CD4-positive, CD25-positive, alpha-beta regulatory T cell (primary cell): Measurements from ENCODE around the gene CCHCR1. TPM values are rescaled to one million over a fixed set of nuclear protein-coding genes. Genes with fewer than 3 reads are reported as not detected.
"Not testable (repeated sequence)": the region's sequence is repeated elsewhere in the genome, so short reads cannot be mapped to it uniquely, and the experiment has no call there.

Experiments
- ATAC-seq, 2 donors: fragments of 150-1000 bp; cut with Tn5 transposase; one replicate each; pipeline ENCODE4 v1.10.0; 2021; ENCODE audit warnings: low read depth in 2 of 2, moderate number of reproducible peaks in 2 of 2, moderate library complexity in 1 of 2
- DNase-seq, 3 donors: peaks; one replicate each; pipeline versions ENCODE4 v3.0.0 to v3.0.0-alpha.2; 2012 to 2022; ENCODE audit warnings: mixed read lengths in 1 of 3
- H3K27ac ChIP-seq: one replicate; pipeline ENCODE4 v1.7.0; 2013; ENCODE audit warnings: mild to moderate bottlenecking, low read length; ENCODE audit not compliant: insufficient read depth, poor library complexity, severe bottlenecking
- H3K27me3 ChIP-seq: one replicate; pipeline ENCODE4 v1.7.0; 2013; ENCODE audit warnings: low read length; ENCODE audit not compliant: control insufficient read depth, insufficient read depth
- H3K36me3 ChIP-seq: one replicate; pipeline ENCODE4 v1.7.0; 2013; ENCODE audit warnings: mild to moderate bottlenecking, low read length, moderate library complexity; ENCODE audit not compliant: control insufficient read depth, insufficient read depth
- H3K4me1 ChIP-seq: 2 replicates; pipeline ENCODE4 v1.7.0; 2013; ENCODE audit warnings: mild to moderate bottlenecking, low read length; ENCODE audit not compliant: insufficient read depth, control insufficient read depth, poor library complexity, severe bottlenecking
- H3K4me3 ChIP-seq: one replicate; pipeline ENCODE4 v1.7.0; 2013; ENCODE audit warnings: low read depth, mild to moderate bottlenecking, low read length, moderate library complexity
- H3K9me3 ChIP-seq, 2 experiments: 1 replicate in 1 of 2; 2 replicates in 1 of 2; pipeline ENCODE4 v1.7.0; 2013; ENCODE audit warnings: low read length in 2 of 2, mild to moderate bottlenecking in 1 of 2, moderate library complexity in 1 of 2; ENCODE audit not compliant: control insufficient read depth in 2 of 2
- H3K27ac Mint-ChIP-seq, 3 donors: one replicate each; pipeline ENCODE4 v1.8.0; 2020 to 2022; ENCODE audit warnings: mild to moderate bottlenecking in 3 of 3, mixed read lengths in 3 of 3, moderate library complexity in 2 of 3
- H3K27me3 Mint-ChIP-seq: one replicate; pipeline ENCODE4 v1.8.0; 2022; ENCODE audit warnings: mild to moderate bottlenecking, mixed read lengths
- H3K36me3 Mint-ChIP-seq: one replicate; pipeline ENCODE4 v1.8.0; 2020; ENCODE audit warnings: mixed read lengths
- H3K4me1 Mint-ChIP-seq, 4 donors: one replicate each; pipeline ENCODE4 v1.8.0; 2020 to 2022; ENCODE audit warnings: mixed read lengths in 4 of 4, mild to moderate bottlenecking in 1 of 4
- H3K4me3 Mint-ChIP-seq, 4 donors: one replicate each; pipeline ENCODE4 v1.8.0; 2020 to 2022; ENCODE audit warnings: mild to moderate bottlenecking in 4 of 4, mixed read lengths in 4 of 4, moderate library complexity in 3 of 4
- H3K9me3 Mint-ChIP-seq, 7 donors: one replicate each; pipeline ENCODE4 v1.8.0; 2020 to 2022; ENCODE audit warnings: mixed read lengths in 7 of 7, mild to moderate bottlenecking in 3 of 7, moderate library complexity in 2 of 7
- polyA plus RNA-seq, 4 donors: library from polyadenylated mRNA; unstranded; fragments of 300-500 nt; fragmentation: Illumina TruSeq; gene quantifications; one replicate each; pipeline ENCODE4 v1.2.3, GENCODE V29; 2021
- total RNA-seq: library from RNA; stranded (reverse); gene quantifications from one replicate; pipeline ENCODE4 v1.2.3, GENCODE V29; 2022

The CCHCR1 gene
- total and polyA plus RNA-seq, 5 donors from 2014 or later, result 3.5 to 27.2 (median 6.6) TPM

DNA sequence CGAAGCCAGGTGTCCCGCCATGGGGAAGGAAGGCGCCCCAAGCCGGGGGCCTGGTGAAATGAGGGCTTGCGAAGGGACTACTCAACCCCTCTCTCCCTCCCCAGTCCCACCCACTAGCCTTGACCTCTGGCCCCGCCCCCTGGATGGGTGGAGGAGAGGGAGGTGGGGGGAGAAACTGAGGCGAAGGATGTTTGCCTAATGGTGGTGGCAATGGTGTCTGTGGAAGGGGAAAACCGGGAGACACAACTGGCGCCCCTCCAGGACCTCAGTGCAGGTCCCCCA, 12.9 kb upstream of the CCHCR1 start, which contains the start of gene POU5F1:
POU5F1 (minus strand) TSS at position 83 of the 282 bp plus-strand sequence; CDS start at position 21, 62 bp downstream.
- H3K4me1 ChIP-seq, result no peaks in the 10 kb centered on the region
- DNase-seq (no peak), ATAC-seq (no peak)
- no peaks in the 10 kb centered on the region for H3K36me3 ChIP-seq
- H3K9me3 ChIP-seq, result no peaks in the 10 kb centered on the region
- Mint-ChIP-seq H3K4me1 (peaks cover 0 to 5% (median 3%) of the 10 kb centered on the region in 4 donors), H3K27me3 (no peaks in the 10 kb centered on the region), H3K9me3 (no peaks in the 10 kb centered on the region), H3K36me3 (no peaks in the 10 kb centered on the region), H3K27ac (no peak within 1 kb of the TSS), H3K4me3 (no peak within 1 kb of the TSS)
- no peaks in the 10 kb centered on the region for H3K27me3 ChIP-seq
- H3K27ac ChIP-seq, result no peak within 1 kb of the TSS
- no peak within 1 kb of the TSS for H3K4me3 ChIP-seq

DNA sequence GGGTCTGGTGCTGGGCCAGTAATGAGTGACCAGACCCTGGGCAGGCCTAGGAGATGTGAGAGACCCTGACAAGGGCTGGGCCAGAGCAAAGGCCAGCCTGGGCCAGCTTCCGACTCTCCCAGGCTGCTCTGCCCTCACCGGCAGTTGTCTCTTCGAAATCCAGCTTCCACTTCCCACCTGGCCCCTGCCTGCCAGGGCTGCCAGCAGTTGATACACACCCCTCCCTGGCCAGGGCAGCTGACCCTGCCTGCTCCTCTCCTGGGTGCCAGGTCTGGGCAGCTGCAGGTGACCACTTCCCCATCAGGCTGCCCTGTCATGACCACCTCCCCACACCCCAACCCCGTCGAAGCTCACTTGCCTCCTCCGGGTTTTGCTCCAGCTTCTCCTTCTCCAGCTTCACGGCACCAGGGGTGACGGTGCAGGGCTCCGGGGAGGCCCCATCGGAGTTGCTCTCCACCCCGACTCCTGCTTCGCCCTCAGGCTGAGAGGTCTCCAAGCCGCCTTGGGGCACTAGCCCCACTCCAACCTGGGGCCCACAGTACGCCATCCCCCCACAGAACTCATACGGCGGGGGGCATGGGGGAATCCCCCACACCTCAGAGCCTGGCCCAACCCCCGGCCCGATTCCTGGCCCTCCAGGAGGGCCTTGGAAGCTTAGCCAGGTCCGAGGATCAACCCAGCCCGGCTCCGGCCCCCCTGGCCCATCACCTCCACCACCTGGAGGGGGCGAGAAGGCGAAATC, 12.4 kb upstream of the CCHCR1 start:
- not testable (repeated sequence) for H3K9me3 ChIP-seq, H3K4me3 Mint-ChIP-seq, DNase-seq, H3K4me1 ChIP-seq, H3K27me3 Mint-ChIP-seq, H3K36me3 ChIP-seq, H3K4me3 ChIP-seq, H3K27ac Mint-ChIP-seq, ATAC-seq, H3K4me1 Mint-ChIP-seq, H3K27me3 ChIP-seq, H3K27ac ChIP-seq, H3K36me3 Mint-ChIP-seq, H3K9me3 Mint-ChIP-seq

DNA sequence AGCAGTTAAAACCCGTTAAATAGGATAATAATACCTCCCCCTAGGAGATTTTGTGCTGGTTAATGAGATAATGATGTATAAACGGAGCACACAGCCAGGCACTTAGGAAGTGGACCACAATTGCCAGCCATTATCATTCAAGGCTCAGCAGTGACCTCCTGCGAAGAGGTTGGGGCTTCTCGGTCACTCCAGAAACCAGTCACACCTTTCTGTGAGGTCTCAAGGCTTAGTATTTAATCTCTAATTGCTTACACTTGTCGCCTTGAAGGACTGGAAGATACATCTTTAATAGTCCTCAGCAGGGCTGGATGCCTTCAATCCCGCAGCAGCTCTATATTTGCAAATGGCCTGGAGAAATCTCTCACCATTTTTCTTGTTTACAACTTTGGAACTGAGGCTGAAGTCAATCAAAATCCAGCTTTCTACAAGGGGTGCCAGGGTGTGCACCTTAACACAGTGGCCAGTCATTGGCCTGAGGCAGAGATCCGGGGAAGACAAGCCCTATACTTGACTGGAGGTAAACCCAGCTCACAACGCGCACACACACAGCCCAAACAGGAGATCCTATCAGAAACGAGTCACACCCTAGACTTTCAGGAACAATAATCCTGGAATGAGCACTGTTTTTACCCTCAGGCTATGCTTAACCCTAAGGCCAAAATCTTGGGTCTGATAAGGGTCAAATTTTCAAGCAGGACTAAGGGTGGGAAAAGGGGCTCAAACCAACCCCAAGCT, 11.7 kb upstream of the CCHCR1 start:
- DNase-seq, result no peak
- H3K36me3 Mint-ChIP-seq, result no peaks in the 10 kb centered on the region

DNA sequence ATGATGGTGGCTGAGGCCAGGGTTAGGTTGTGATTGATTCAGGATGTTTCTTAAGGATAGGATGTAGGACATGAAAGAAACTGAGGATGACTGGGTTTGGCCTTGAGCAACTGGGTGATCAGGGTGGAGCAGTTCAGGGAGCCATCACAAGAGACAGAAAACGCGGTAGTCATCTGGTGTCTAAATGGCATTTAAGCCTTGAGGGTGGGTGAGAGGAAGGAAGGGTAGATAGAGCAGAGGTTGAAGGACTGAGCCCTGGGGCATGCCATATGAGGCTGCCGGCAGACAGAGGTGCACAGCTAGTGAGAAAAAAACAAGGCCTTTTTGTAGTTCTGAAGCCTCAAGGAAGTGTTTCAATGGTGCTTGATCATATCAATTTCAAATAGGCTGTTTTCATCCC, 11.0 kb upstream of the CCHCR1 start:
- no peak overlapping the region for H3K27ac ChIP-seq
- no peak overlapping the region for H3K4me3 ChIP-seq
- peak overlapping the region in 1 of 3 donors; percentile 1 for H3K27ac Mint-ChIP-seq
- H3K36me3 ChIP-seq, result no peaks in the 10 kb centered on the region
- H3K4me3 Mint-ChIP-seq, result peak overlapping the region in 1 of 4 donors; percentile 75
- no peaks in the 10 kb centered on the region for H3K27me3 Mint-ChIP-seq
- H3K4me1 Mint-ChIP-seq, result peaks cover 0 to 13% (median 6%) of the 10 kb centered on the region in 4 donors
- no peak for ATAC-seq
- no peak for DNase-seq
- H3K9me3 ChIP-seq, result no peaks in the 10 kb centered on the region
- H3K27me3 ChIP-seq, result no peaks in the 10 kb centered on the region
- peaks cover 5% of the 10 kb centered on the region for H3K4me1 ChIP-seq
- H3K36me3 Mint-ChIP-seq, result no peaks in the 10 kb centered on the region
- no peaks in the 10 kb centered on the region for H3K9me3 Mint-ChIP-seq

More for the DNA sequence above, 11.7 kb upstream of the CCHCR1 start:
- H3K27me3 Mint-ChIP-seq, result no peaks in the 10 kb centered on the region
- no peak overlapping the region for H3K27ac ChIP-seq
- ATAC-seq, result no peak
- H3K4me1 ChIP-seq, result peaks cover 5% of the 10 kb centered on the region
- H3K4me3 Mint-ChIP-seq, result no peak overlapping the region
- H3K9me3 Mint-ChIP-seq, result no peaks in the 10 kb centered on the region
- no peaks in the 10 kb centered on the region for H3K36me3 ChIP-seq
- no peak overlapping the region for H3K4me3 ChIP-seq
- H3K27ac Mint-ChIP-seq, result peak overlapping the region in 1 of 3 donors; percentile 25
- peaks cover 0 to 13% (median 5%) of the 10 kb centered on the region in 4 donors for H3K4me1 Mint-ChIP-seq
- H3K9me3 ChIP-seq, result no peaks in the 10 kb centered on the region
- no peaks in the 10 kb centered on the region for H3K27me3 ChIP-seq

DNA sequence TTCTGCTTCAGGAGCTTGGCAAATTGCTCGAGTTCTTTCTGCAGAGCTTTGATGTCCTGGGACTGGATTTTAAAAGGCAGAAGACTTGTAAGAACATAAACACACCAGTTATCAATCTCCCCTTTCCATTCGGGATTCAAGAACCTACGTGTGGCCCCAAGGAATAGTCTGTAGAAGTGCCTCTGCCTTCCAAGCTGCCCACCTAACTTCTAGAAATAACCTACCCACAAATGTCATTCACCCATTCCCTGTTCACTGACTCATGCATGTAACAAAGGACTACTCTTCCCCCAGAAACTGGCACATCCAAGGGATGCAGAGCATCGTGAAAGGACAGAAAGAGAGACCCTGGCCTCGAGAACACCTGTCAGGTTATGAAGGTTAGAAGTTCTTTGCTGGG, 8.4 kb upstream of the CCHCR1 start:
- H3K4me3 Mint-ChIP-seq, result peak overlapping the region in 1 of 4 donors; percentile 13
- peak overlapping the region in 1 of 3 donors; percentile 65 for H3K27ac Mint-ChIP-seq
- no peak for ATAC-seq

DNA sequence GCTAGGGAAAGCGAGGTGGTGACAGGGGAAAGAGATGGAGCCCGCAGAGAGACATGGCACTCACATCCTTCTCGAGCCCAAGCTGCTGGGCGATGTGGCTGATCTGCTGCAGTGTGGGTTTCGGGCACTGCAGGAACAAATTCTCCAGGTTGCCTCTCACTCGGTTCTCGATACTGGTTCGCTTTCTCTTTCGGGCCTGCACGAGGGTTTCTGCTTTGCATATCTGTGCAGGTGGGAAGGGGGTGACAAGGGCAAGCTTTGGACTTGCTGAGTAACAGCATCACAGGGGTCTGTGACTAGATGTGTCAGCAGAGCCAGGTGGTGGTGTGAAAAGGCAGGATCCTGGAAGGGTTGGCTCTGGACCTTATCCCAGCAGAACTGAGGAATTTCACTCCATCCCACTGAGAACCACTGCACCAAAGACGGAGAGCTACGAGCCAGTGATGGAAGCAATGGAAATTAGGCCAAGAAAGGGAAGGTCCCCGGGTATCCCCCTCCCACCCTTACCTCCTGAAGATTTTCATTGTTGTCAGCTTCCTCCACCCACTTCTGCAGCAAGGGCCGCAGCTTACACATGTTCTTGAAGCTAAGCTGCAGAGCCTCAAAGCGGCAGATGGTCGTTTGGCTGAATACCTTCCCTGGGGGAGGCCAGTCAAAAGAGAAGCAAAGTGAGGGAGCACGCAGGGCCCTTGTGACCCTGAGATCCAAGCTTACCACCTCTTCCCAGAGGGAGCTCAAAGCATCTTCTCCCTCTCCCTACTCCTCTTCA, 7.6 kb upstream of the CCHCR1 start:
- not testable (repeated sequence) for H3K27me3 Mint-ChIP-seq, H3K27me3 ChIP-seq, H3K9me3 Mint-ChIP-seq, H3K27ac ChIP-seq, H3K9me3 ChIP-seq, H3K36me3 Mint-ChIP-seq, H3K4me3 ChIP-seq, DNase-seq, H3K36me3 ChIP-seq, H3K4me1 ChIP-seq
- Mint-ChIP-seq H3K4me1 (peaks cover 0 to 15% (median 10%) of the 10 kb centered on the region in 4 donors), H3K27ac (peak overlapping the region in 1 of 3 donors; percentile 59), H3K4me3 (peak overlapping the region in 3 of 4 donors; percentile 11 to 38 (median 19))
- peak in 1 of 2 donors; percentile 24 for ATAC-seq

More for the DNA sequence above, 8.4 kb upstream of the CCHCR1 start:
- no peaks in the 10 kb centered on the region for H3K27me3 Mint-ChIP-seq
- no peaks in the 10 kb centered on the region for H3K36me3 Mint-ChIP-seq
- Histone ChIP-seq H3K36me3 (no peaks in the 10 kb centered on the region), H3K27me3 (no peaks in the 10 kb centered on the region), H3K4me3 (no peak overlapping the region), H3K9me3 (no peaks in the 10 kb centered on the region), H3K4me1 (peaks cover 5% of the 10 kb centered on the region), H3K27ac (no peak overlapping the region)
- no peaks in the 10 kb centered on the region for H3K9me3 Mint-ChIP-seq
- peaks cover 0 to 15% (median 10%) of the 10 kb centered on the region in 4 donors for H3K4me1 Mint-ChIP-seq
- DNase-seq, result no peak

DNA sequence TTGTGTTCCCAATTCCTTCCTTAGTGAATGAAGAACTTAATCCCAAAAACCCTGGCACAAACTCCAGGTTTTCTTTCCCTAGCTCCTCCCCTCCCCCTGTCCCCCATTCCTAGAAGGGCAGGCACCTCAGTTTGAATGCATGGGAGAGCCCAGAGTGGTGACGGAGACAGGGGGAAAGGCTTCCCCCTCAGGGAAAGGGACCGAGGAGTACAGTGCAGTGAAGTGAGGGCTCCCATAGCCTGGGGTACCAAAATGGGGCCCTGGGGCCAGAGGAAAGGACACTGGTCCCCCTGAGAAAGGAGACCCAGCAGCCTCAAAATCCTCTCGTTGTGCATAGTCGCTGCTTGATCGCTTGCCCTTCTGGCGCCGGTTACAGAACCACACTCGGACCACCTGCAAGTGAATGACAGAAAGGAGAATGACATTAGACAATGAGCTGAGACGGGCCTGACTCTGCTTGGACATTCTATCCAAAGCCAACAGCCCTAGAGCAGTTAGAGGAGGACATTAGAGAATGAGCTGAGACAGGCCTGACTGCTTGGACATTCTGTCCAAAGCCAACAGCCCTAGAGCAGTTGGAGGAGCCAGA, 7.0 kb upstream of the CCHCR1 start:
- not testable (repeated sequence) for H3K9me3 Mint-ChIP-seq, H3K27ac ChIP-seq, H3K36me3 Mint-ChIP-seq

More for the DNA sequence above, 7.0 kb upstream of the CCHCR1 start:
- not testable (repeated sequence) for H3K4me3 ChIP-seq, H3K27me3 ChIP-seq, H3K27me3 Mint-ChIP-seq, DNase-seq, H3K36me3 ChIP-seq, H3K9me3 ChIP-seq, ATAC-seq
- H3K4me1 Mint-ChIP-seq, result peaks cover 5 to 20% (median 15%) of the 10 kb centered on the region in 4 donors
- peaks cover 10% of the 10 kb centered on the region for H3K4me1 ChIP-seq
- peak overlapping the region in 1 of 3 donors; percentile 59 for H3K27ac Mint-ChIP-seq
- peak overlapping the region in 2 of 4 donors; percentile 19 to 38 for H3K4me3 Mint-ChIP-seq
